ENCODE measurements around the gene PHYKPL.

GRCh38 chr5:178223828-178224335 lies 8.7 kb downstream of the PHYKPL start:
- TF ChIP-seq, protein P1, sequence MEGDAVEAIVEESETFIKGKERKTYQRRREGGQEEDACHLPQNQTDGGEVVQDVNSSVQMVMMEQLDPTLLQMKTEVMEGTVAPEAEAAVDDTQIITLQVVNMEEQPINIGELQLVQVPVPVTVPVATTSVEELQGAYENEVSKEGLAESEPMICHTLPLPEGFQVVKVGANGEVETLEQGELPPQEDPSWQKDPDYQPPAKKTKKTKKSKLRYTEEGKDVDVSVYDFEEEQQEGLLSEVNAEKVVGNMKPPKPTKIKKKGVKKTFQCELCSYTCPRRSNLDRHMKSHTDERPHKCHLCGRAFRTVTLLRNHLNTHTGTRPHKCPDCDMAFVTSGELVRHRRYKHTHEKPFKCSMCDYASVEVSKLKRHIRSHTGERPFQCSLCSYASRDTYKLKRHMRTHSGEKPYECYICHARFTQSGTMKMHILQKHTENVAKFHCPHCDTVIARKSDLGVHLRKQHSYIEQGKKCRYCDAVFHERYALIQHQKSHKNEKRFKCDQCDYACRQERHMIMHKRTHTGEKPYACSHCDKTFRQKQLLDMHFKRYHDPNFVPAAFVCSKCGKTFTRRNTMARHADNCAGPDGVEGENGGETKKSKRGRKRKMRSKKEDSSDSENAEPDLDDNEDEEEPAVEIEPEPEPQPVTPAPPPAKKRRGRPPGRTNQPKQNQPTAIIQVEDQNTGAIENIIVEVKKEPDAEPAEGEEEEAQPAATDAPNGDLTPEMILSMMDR (IDR thresholded peaks at IDR 0.05), result no peak
- TF ChIP-seq EP300 (IDR thresholded peaks at IDR 0.05), result no peak
- no peak for TF ChIP-seq POLR2A (IDR thresholded peaks at IDR 0.05)
- no peak for TF ChIP-seq POLR2AphosphoS5 (IDR thresholded peaks at IDR 0.05)
